CD4-positive, alpha-beta T cell (primary cell): ENCODE results near the gene ST14. TPM values are rescaled to one million over a fixed set of nuclear protein-coding genes. Genes with fewer than 3 reads are reported as not detected.

Experiments used
- ATAC-seq: fragments of 200-7000 bp; cut with Tn5 transposase; one replicate; pipeline ENCODE4 v1.10.0; 2022; ENCODE audit warnings: mild to moderate bottlenecking; ENCODE audit not compliant: poor library complexity
- CTCF ChIA-PET: fragments of 350-600 bp; sonication (Branson Sonifier 250); formaldehyde crosslinking; loops from one replicate; lab custom pipeline; 2021; ENCODE audit warnings: antibody characterized with exemption, inconsistent platforms; lab: Charles Lee
- POLR2A ChIA-PET: fragments of 350-600 bp; sonication (Branson Sonifier 250); formaldehyde crosslinking; loops from one replicate; lab custom pipeline; 2021; ENCODE audit warnings: antibody characterized with exemption, inconsistent platforms; lab: Charles Lee
- DNase-seq, 14 experiments: peaks; one replicate each; pipeline ENCODE4 v3.0.0-alpha.2; 2013 to 2020; ENCODE audit warnings: mixed read lengths in 2 of 14
- H3K27ac ChIP-seq, 2 donors: one replicate each; pipeline versions ENCODE4 v1.5.1 to v1.7.0; 2013; ENCODE audit warnings: low read length in 2 of 2, low read depth in 1 of 2, mild to moderate bottlenecking in 1 of 2
- H3K27me3 ChIP-seq, 2 experiments: 1 replicate in 1 of 2; 2 replicates in 1 of 2; pipeline versions ENCODE4 v1.6.1 to v1.7.0; 2013; ENCODE audit warnings: low read length in 2 of 2, control low read depth in 1 of 2, mild to moderate bottlenecking in 1 of 2, moderate library complexity in 1 of 2; ENCODE audit not compliant: insufficient read depth in 2 of 2, control insufficient read depth in 1 of 2
- H3K36me3 ChIP-seq: one replicate; pipeline ENCODE4 v1.6.1; 2013; ENCODE audit warnings: low read length, control low read depth; ENCODE audit not compliant: insufficient read depth
- H3K4me1 ChIP-seq: one replicate; pipeline ENCODE4 v1.6.1; 2013; ENCODE audit warnings: low read length, control low read depth; ENCODE audit not compliant: insufficient read depth
- H3K4me3 ChIP-seq: one replicate; pipeline ENCODE4 v1.5.1; 2013; ENCODE audit warnings: mild to moderate bottlenecking, low read length, moderate library complexity
- H3K9me3 ChIP-seq, 2 experiments: 1 replicate in 1 of 2; 2 replicates in 1 of 2; pipeline versions ENCODE4 v1.6.1 to v1.7.0; 2013; ENCODE audit warnings: low read length in 2 of 2, mild to moderate bottlenecking in 2 of 2, control low read depth in 1 of 2, moderate library complexity in 1 of 2; ENCODE audit not compliant: control insufficient read depth in 1 of 2, insufficient read depth in 1 of 2
- H3K27ac Mint-ChIP-seq: one replicate; pipeline ENCODE4 v1.8.0; 2020; ENCODE audit warnings: mixed read lengths
- H3K27me3 Mint-ChIP-seq: one replicate; pipeline ENCODE4 v1.8.0; 2021; ENCODE audit warnings: mixed read lengths
- H3K36me3 Mint-ChIP-seq: one replicate; pipeline ENCODE4 v1.8.0; 2021; ENCODE audit warnings: low read depth, mixed read lengths
- H3K4me1 Mint-ChIP-seq: one replicate; pipeline ENCODE4 v1.8.0; 2021; ENCODE audit warnings: low read depth, mixed read lengths
- H3K4me3 Mint-ChIP-seq: one replicate; pipeline ENCODE4 v1.8.0; 2020; ENCODE audit warnings: mild to moderate bottlenecking, mixed read lengths
- H3K9me3 Mint-ChIP-seq: one replicate; pipeline ENCODE4 v1.8.0; 2020; ENCODE audit warnings: mixed read lengths
- intact Hi-C, 2 experiments: fragments of 100-400 bp; cut with DNase I in 1 of 2; cut with micrococcal nuclease in 1 of 2; formaldehyde crosslinking; loops; one replicate each; pipeline versions ENCODE4 v1.15.1 to v1.9.0; 2023 to 2025; cut with DNase I, micrococcal nuclease
- total RNA-seq, 174 experiments: library from RNA in 2 of 174; stranded (reverse) in 2 of 174; gene quantifications; one replicate each; pipeline ENCODE4 v1.2.3 and lab custom pipeline; 2021 to 2026
- TF ChIP-seq, protein P1 (sequence below): fragments of 200-600 bp; IDR thresholded peaks from one replicate; pipeline ENCODE4 v1.8.0; 2022; ENCODE audit warnings: antibody characterized with exemption, mild to moderate bottlenecking

The ST14 gene
- total RNA-seq, 2 experiments from 2014 or later, result 0.25 to 0.31 TPM

DNA sequence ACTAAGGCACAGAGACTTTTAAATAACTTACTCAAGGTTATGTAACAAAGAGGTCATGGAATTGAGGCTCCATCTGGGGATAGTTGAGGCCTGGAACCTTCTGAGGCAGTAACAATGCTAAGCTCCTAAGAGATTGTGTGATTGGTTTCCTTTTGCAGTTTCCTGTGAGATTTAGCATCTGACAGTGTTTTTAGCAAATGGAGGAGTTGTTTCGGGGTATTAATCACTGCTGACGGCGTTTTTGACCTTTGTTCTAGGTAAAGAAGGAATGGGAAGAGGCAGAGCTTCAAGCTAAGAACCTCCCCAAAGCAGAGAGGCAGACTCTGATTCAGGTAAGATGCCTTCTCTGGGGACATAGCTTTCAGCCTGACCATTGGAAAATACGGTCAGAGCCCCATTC is 32.1 kb upstream of the ST14 start:
- Histone ChIP-seq H3K27ac (no peak overlapping the region), H3K4me1 (peaks cover under 1% of the 10 kb centered on the region), H3K4me3 (no peak overlapping the region), H3K36me3 (peaks cover 37% of the 10 kb centered on the region), H3K9me3 (no peaks in the 10 kb centered on the region), H3K27me3 (no peaks in the 10 kb centered on the region)
- Mint-ChIP-seq H3K4me3 (no peak overlapping the region), H3K36me3 (peaks cover 78% of the 10 kb centered on the region), H3K9me3 (no peaks in the 10 kb centered on the region), H3K27me3 (no peaks in the 10 kb centered on the region), H3K27ac (no peak overlapping the region), H3K4me1 (no peaks in the 10 kb centered on the region)
- no peak for DNase-seq
- no peak for ATAC-seq
- POLR2A ChIA-PET, result interaction anchor here (1.9 kb wide), 1 partner anchor 124 kb away, joined by 7 read pairs; the partner anchor contains the start of gene PRDM10
- intact Hi-C loops, result no loop called here
- CTCF ChIA-PET, result interaction anchor here (0.7 to 1.5 kb wide), 3 partner anchors 30 to 356 kb away, joined by 3 to 5 read pairs (median 4); no protein-coding TSS in a partner anchor
- TF ChIP-seq, protein P1, sequence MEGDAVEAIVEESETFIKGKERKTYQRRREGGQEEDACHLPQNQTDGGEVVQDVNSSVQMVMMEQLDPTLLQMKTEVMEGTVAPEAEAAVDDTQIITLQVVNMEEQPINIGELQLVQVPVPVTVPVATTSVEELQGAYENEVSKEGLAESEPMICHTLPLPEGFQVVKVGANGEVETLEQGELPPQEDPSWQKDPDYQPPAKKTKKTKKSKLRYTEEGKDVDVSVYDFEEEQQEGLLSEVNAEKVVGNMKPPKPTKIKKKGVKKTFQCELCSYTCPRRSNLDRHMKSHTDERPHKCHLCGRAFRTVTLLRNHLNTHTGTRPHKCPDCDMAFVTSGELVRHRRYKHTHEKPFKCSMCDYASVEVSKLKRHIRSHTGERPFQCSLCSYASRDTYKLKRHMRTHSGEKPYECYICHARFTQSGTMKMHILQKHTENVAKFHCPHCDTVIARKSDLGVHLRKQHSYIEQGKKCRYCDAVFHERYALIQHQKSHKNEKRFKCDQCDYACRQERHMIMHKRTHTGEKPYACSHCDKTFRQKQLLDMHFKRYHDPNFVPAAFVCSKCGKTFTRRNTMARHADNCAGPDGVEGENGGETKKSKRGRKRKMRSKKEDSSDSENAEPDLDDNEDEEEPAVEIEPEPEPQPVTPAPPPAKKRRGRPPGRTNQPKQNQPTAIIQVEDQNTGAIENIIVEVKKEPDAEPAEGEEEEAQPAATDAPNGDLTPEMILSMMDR, result no peak

DNA sequence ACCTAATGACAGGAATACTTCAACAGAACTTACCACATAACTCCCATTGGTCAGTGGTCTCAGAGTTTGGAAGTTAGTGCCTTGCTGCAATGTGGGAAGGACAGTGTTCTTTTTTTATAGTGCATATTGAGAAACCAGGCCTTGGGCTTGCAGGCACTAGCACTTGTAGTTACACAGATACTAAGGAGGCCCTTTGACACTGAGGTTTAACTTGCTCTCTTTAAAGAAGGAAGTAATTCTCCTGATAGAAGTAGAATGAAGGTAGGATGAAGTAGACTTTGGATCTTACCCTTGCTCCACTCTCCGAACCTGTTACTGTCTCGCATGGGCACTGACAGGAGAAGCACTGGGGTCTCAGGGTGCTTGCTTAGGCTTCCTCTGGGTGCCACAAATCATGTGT is 31.0 kb upstream of the ST14 start:
- ATAC-seq, result no peak
- TF ChIP-seq, protein P1, result no peak
- CTCF ChIA-PET, result no interaction called here
- H3K4me1 Mint-ChIP-seq, result no peaks in the 10 kb centered on the region
- Histone ChIP-seq H3K27me3 (no peaks in the 10 kb centered on the region), H3K27ac (no peak overlapping the region), H3K36me3 (peaks cover 30% of the 10 kb centered on the region), H3K4me1 (no peaks in the 10 kb centered on the region), H3K9me3 (no peaks in the 10 kb centered on the region), H3K4me3 (no peak overlapping the region)
- intact Hi-C loops, result no loop called here
- DNase-seq, result no peak
- no peak overlapping the region for H3K27ac Mint-ChIP-seq
- POLR2A ChIA-PET, result no interaction called here
- H3K4me3 Mint-ChIP-seq, result no peak overlapping the region
- peaks cover 73% of the 10 kb centered on the region for H3K36me3 Mint-ChIP-seq
- no peaks in the 10 kb centered on the region for H3K27me3 Mint-ChIP-seq
- no peaks in the 10 kb centered on the region for H3K9me3 Mint-ChIP-seq

DNA sequence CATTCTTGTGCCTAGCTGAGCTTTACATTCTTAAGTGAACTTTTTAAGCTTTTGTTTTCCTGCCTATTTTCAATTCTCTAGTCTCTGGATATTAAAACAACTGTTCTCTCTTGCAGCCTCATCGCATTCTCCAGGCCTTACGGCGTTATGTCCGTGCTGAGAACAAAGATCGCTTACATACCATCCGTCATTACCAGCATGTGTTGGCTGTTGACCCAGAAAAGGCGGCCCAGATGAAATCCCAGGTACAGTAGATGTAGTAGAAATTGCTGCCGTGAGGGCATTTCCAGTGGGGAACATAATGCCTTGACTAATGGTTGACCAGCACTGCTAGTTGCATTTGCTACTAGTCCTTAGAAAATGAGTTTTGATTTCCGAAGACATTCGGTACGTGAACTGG is 29.7 kb upstream of the ST14 start:
- Mint-ChIP-seq H3K27ac (no peak overlapping the region), H3K4me3 (no peak overlapping the region), H3K9me3 (no peaks in the 10 kb centered on the region), H3K4me1 (no peaks in the 10 kb centered on the region), H3K27me3 (no peaks in the 10 kb centered on the region), H3K36me3 (peaks cover 73% of the 10 kb centered on the region)
- Histone ChIP-seq H3K36me3 (peaks cover 35% of the 10 kb centered on the region), H3K27ac (no peak overlapping the region), H3K4me3 (no peak overlapping the region), H3K4me1 (no peaks in the 10 kb centered on the region), H3K27me3 (no peaks in the 10 kb centered on the region), H3K9me3 (no peaks in the 10 kb centered on the region)
- DNase-seq (no peak), ATAC-seq (no peak)
- CTCF ChIA-PET, result interaction anchor here (1.0 kb wide), 1 partner anchor 75 kb away, joined by 3 read pairs; no protein-coding TSS in a partner anchor
- intact Hi-C loops, result loop anchor here (2.0 to 5.0 kb wide), 5 partner anchors 61 to 1013 kb away; partner anchors contain the start of gene APLP2 (in 1 of the 2)
- TF ChIP-seq, protein P1, result no peak
- POLR2A ChIA-PET, result no interaction called here
